GM13977 (cell line): ENCODE results near the gene PRXL2B.

Experiments
- DNase-seq: peaks from one replicate; pipeline ENCODE4 v3.0.0; 2012; ENCODE audit warnings: low spot score
- in situ Hi-C: fragments of 300-500 bp; cut with MboI; formaldehyde crosslinking; loops from one replicate; pipeline ENCODE4 v1.12.0; 2022; ENCODE audit warnings: low sequenced_read_pairs, low pct_unique_long_range_greater_than_20kb, mixed read lengths, inconsistent platforms; ENCODE audit not compliant: unreplicated experiment
- TF ChIP-seq, protein P1 (sequence below): IDR thresholded peaks from 2 replicates; pipeline ENCODE4 v1.5.1; 2012; ENCODE audit warnings: mild to moderate bottlenecking, control low read depth; ENCODE audit not compliant: insufficient read depth; ENCODE audit errors: extremely low read depth, missing control alignments

PRXL2B gene

GRCh38 chr1:2588661-2589430 is 2.3 kb downstream of the PRXL2B start:
- DNase-seq = no peak
- in situ Hi-C loops = no loop called here
- TF ChIP-seq, protein P1, sequence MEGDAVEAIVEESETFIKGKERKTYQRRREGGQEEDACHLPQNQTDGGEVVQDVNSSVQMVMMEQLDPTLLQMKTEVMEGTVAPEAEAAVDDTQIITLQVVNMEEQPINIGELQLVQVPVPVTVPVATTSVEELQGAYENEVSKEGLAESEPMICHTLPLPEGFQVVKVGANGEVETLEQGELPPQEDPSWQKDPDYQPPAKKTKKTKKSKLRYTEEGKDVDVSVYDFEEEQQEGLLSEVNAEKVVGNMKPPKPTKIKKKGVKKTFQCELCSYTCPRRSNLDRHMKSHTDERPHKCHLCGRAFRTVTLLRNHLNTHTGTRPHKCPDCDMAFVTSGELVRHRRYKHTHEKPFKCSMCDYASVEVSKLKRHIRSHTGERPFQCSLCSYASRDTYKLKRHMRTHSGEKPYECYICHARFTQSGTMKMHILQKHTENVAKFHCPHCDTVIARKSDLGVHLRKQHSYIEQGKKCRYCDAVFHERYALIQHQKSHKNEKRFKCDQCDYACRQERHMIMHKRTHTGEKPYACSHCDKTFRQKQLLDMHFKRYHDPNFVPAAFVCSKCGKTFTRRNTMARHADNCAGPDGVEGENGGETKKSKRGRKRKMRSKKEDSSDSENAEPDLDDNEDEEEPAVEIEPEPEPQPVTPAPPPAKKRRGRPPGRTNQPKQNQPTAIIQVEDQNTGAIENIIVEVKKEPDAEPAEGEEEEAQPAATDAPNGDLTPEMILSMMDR = no peak

DNA sequence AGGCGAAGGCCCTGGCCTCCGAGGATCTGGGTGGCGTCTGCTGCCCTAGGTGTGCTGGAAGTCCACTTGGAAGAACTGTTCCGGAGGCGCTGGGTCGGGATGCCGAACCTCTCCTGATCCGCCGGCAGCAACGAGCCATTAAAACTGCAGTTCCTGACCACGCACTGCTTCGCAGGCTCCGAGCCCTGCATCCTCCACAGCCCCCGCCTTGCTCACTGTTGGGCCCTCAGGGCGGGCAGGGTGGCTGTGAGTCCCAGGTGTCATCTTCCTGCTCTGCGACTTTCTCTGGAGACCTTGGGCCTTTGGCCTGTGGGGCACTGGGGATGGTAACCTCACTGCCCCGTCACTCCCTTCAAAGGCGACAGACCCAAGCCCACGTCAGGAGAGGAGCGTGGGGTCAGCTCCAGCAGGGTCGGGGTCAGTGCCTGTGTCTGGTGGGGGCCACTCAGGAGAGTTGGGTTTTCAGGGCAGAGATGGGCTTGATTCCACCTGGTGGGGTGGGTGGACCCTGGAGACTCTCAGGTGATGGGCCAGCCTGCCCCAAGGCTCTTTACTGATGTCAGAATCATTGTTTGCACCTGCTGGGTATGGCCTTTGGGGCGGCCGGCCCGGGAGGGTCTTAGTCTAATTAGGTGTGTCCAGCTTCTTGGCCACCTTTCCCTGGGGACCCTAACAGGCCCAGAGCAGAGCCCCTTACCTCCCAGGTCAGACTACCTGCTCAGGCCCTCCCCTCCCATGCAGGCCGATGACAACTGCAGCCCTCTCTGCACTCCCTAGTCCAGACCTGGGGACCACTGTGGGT is 3.1 kb downstream of the PRXL2B start:
- TF ChIP-seq, protein P1 = no peak
- DNase-seq = no peak
- in situ Hi-C loops = no loop called here

DNA sequence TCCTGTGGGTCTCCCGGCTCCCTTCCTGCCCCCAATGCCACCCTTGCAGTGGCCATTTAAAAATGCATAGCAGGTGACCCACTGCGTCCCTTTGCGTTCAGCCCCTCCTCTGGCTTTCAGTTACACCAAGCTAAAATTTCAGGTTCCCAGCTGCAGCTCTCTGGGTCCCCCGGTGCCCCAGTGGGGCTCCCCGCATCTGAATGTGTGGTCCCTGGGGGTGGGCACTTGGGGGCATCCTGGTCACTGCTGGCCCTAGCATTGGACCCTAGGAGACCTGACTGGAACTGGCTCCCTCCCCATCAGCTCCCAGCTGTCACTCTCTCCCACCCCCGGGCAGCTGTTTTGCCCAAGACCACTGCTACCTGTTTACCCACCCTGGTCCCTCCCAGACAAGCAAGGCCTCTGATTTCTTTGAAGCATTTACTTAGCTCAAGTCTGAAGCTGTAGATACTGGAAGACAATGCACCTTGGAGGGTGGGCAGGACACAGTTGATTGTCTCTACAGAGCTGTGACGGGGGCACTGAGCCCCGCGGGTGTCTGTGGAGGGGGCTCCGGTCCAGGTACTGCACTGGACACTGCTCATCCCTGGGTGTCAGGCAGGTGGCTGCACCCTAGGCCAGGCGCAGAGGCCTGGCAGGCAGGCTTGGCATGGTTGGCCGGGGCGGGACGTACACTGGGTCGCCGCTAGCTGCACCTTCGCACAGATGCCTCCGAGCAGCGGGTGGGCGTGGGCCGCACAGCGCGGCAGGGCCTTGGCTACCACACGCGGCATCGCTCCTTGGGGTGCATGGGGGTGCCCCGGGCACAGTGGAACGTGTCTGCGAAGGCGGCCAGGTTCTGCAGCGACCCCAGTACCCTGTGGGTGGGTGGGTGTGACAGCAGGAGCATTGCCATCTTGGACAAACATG is 3.9 kb downstream of the PRXL2B start:
- no peak for DNase-seq
- in situ Hi-C loops = no loop called here
- TF ChIP-seq, protein P1 = no peak

GRCh38 chr1:2591233-2591580 is 4.6 kb downstream of the PRXL2B start:
- in situ Hi-C loops = no loop called here
- TF ChIP-seq, protein P1 = no peak
- DNase-seq = no peak

- DNase-seq = no peak
- TF ChIP-seq, protein P1 = no peak
- in situ Hi-C loops = no loop called here
Observed at GRCh38 chr1:2591581-2592261, 5.1 kb downstream of the PRXL2B start.

DNA sequence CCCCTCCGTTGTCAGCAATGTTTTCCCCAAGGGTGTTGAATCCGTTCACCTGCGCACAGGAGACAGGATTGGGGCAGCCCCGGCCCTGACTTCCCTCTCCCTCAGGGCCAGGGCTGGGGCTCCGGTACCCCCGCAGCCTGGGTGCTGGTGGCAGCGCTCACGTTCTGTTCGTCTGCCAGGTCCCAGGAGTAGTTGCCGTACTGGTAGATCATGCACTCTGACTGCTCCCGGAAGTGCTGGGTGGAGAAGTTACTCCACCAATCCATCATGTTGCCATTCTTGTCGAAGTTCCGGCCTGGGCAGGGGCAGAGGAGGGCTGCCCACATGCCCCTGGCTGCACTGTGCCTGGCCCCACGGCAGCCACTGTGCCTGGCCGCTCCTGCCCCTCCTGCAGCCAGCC is 6.1 kb downstream of the PRXL2B start:
- DNase-seq = no peak
- in situ Hi-C loops = no loop called here
- TF ChIP-seq, protein P1 = no peak
